ENCODE results near the gene CST3. TPM values are rescaled to one million over a fixed set of nuclear protein-coding genes. Genes with fewer than 3 reads are reported as not detected.

CST3 gene
- total RNA-seq, 1 experiment from 2014 or later: 181 TPM

DNA sequence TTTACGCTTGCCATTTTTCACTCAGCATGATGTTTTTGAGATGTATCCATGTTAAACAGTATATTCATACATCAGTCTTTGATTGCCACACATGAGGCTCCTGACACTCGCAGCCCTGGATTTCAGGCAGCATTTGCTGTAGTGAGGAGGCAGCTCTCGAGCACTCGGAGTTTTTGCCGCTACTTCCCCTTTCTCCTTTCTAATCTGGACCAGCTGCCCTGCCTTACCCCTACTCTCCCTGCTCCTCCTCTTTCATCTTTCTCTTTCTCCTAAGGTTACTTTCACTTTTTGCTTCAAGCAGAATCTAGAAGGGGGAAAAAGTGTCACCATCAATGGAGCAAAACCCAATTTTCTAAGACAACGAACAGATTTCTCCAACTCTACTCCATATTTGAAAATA, 5.9 kb upstream of the CST3 start:
- CTCF ChIA-PET: no interaction called here
- Histone ChIP-seq H3K27ac (ENCODE audit: low read depth, low read length) (no peak overlapping the region), H3K9me3 (ENCODE audit: control insufficient read depth in 1 of 2, insufficient read depth in 1 of 2, low read depth in 1 of 2, low read length in 2 of 2) (no peaks in the 10 kb centered on the region), H3K27me3 (ENCODE audit: insufficient read depth, low read length) (no peaks in the 10 kb centered on the region), H3K79me2 (ENCODE audit: insufficient read depth, low read length) (no peaks in the 10 kb centered on the region), H3K9me2 (ENCODE audit: insufficient read depth) (no peaks in the 10 kb centered on the region), H3K4me3 (replicated peaks in 1 of 2; ENCODE audit: low read depth in 1 of 2, low read length in 2 of 2) (no peak overlapping the region), H3K4me1 (ENCODE audit: control insufficient read depth in 1 of 2, insufficient read depth in 2 of 2, low read length in 2 of 2) (peaks cover 16 to 17% of the 10 kb centered on the region in 2 experiments), H2AFZ (ENCODE audit: low read depth, low read length, poor library complexity, severe bottlenecking) (no peak overlapping the region), H3K36me3 (ENCODE audit: control insufficient read depth in 1 of 2, insufficient read depth in 2 of 2, low read length in 2 of 2) (no peaks in the 10 kb centered on the region), H3K4me2 (ENCODE audit: low read length) (no peak overlapping the region), H3K9ac (ENCODE audit: low read length) (no peak overlapping the region), H4K20me1 (ENCODE audit: insufficient read depth) (no peaks in the 10 kb centered on the region)
- BruUV-seq (replicated peaks): no TSS peak
- no peak for ATAC-seq
- POLR2A ChIA-PET: no interaction called here
- TF ChIP-seq YY1 (IDR thresholded peaks at IDR 0.05; ENCODE audit: extremely low read depth, insufficient replicate concordance, low read depth, low read length) (no peak), RAD21 (IDR thresholded peaks at IDR 0.05; ENCODE audit: low read depth) (no peak), CBX3 (IDR thresholded peaks at IDR 0.05; ENCODE audit: low read depth) (no peak), EZH2phosphoT487 (IDR thresholded peaks at IDR 0.05; ENCODE audit: borderline replicate concordance) (no peak), ZNF274 (IDR thresholded peaks at IDR 0.05; ENCODE audit: low read depth, low read length) (no peak), FOSL1 (IDR thresholded peaks at IDR 0.05; ENCODE audit: low read depth) (no peak), TCF7L2 (IDR thresholded peaks at IDR 0.05; ENCODE audit: borderline replicate concordance, extremely low read depth, insufficient read depth, insufficient read length) (no peak), EGR1 (IDR thresholded peaks at IDR 0.05; ENCODE audit: low read depth) (no peak), EZH2 (IDR thresholded peaks at IDR 0.05) (no peak), POLR2A (IDR thresholded peaks at IDR 0.05; ENCODE audit: borderline replicate concordance, extremely low read depth, insufficient read depth, insufficient read length) (no peak), POLR2AphosphoS5 (IDR thresholded peaks at IDR 0.05; ENCODE audit: low read depth, low read length) (no peak), CEBPB (IDR thresholded peaks at IDR 0.05; ENCODE audit: low read depth) (no peak), SRF (IDR thresholded peaks at IDR 0.05; ENCODE audit: low read depth) (no peak), ZFX (IDR thresholded peaks at IDR 0.05) (no peak)
- TF ChIP-seq, protein P1, sequence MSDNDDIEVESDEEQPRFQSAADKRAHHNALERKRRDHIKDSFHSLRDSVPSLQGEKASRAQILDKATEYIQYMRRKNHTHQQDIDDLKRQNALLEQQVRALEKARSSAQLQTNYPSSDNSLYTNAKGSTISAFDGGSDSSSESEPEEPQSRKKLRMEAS (IDR thresholded peaks at IDR 0.05): no peak
- TF ChIP-seq, protein P2, sequence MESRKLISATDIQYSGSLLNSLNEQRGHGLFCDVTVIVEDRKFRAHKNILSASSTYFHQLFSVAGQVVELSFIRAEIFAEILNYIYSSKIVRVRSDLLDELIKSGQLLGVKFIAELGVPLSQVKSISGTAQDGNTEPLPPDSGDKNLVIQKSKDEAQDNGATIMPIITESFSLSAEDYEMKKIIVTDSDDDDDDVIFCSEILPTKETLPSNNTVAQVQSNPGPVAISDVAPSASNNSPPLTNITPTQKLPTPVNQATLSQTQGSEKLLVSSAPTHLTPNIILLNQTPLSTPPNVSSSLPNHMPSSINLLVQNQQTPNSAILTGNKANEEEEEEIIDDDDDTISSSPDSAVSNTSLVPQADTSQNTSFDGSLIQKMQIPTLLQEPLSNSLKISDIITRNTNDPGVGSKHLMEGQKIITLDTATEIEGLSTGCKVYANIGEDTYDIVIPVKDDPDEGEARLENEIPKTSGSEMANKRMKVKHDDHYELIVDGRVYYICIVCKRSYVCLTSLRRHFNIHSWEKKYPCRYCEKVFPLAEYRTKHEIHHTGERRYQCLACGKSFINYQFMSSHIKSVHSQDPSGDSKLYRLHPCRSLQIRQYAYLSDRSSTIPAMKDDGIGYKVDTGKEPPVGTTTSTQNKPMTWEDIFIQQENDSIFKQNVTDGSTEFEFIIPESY (IDR thresholded peaks at IDR 0.05; ENCODE audit: extremely low read depth, insufficient replicate concordance, low read length): no peak
- TF ChIP-seq, protein P3, sequence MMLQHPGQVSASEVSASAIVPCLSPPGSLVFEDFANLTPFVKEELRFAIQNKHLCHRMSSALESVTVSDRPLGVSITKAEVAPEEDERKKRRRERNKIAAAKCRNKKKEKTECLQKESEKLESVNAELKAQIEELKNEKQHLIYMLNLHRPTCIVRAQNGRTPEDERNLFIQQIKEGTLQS (IDR thresholded peaks at IDR 0.05): no peak
- TF ChIP-seq, protein P4, sequence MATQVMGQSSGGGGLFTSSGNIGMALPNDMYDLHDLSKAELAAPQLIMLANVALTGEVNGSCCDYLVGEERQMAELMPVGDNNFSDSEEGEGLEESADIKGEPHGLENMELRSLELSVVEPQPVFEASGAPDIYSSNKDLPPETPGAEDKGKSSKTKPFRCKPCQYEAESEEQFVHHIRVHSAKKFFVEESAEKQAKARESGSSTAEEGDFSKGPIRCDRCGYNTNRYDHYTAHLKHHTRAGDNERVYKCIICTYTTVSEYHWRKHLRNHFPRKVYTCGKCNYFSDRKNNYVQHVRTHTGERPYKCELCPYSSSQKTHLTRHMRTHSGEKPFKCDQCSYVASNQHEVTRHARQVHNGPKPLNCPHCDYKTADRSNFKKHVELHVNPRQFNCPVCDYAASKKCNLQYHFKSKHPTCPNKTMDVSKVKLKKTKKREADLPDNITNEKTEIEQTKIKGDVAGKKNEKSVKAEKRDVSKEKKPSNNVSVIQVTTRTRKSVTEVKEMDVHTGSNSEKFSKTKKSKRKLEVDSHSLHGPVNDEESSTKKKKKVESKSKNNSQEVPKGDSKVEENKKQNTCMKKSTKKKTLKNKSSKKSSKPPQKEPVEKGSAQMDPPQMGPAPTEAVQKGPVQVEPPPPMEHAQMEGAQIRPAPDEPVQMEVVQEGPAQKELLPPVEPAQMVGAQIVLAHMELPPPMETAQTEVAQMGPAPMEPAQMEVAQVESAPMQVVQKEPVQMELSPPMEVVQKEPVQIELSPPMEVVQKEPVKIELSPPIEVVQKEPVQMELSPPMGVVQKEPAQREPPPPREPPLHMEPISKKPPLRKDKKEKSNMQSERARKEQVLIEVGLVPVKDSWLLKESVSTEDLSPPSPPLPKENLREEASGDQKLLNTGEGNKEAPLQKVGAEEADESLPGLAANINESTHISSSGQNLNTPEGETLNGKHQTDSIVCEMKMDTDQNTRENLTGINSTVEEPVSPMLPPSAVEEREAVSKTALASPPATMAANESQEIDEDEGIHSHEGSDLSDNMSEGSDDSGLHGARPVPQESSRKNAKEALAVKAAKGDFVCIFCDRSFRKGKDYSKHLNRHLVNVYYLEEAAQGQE (IDR thresholded peaks at IDR 0.05; ENCODE audit: low read depth): no peak
- TF ChIP-seq, protein P5, sequence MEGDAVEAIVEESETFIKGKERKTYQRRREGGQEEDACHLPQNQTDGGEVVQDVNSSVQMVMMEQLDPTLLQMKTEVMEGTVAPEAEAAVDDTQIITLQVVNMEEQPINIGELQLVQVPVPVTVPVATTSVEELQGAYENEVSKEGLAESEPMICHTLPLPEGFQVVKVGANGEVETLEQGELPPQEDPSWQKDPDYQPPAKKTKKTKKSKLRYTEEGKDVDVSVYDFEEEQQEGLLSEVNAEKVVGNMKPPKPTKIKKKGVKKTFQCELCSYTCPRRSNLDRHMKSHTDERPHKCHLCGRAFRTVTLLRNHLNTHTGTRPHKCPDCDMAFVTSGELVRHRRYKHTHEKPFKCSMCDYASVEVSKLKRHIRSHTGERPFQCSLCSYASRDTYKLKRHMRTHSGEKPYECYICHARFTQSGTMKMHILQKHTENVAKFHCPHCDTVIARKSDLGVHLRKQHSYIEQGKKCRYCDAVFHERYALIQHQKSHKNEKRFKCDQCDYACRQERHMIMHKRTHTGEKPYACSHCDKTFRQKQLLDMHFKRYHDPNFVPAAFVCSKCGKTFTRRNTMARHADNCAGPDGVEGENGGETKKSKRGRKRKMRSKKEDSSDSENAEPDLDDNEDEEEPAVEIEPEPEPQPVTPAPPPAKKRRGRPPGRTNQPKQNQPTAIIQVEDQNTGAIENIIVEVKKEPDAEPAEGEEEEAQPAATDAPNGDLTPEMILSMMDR (IDR thresholded peaks at IDR 0.05 in 2 of 3, conservative IDR thresholded peaks at IDR 0.05 in 1 of 3; ENCODE audit: borderline replicate concordance in 1 of 3, insufficient read depth in 1 of 3, low read depth in 2 of 3, low read length in 2 of 3): no peak
- DNase-seq (ENCODE audit: low read depth, low spot score): no peak
- RAD21 ChIA-PET (ENCODE audit: low non-redundant PET in 1 of 2, low total read pairs in 2 of 2, uncharacterized antibody in 2 of 2, unreplicated experiment in 2 of 2): no interaction called here
- intact Hi-C loops (cut with micrococcal nuclease): no loop called here

Measured in HCT116 (cell line).